HepG2 (cell line): ENCODE data around the gene MSI2. TPM values are rescaled to one million over a fixed set of nuclear protein-coding genes. Genes with fewer than 3 reads are reported as not detected.

Experiments used
- CREB1 ChIP-seq, 2 experiments: fragments of 450-650 bp in 1 of 2; IDR thresholded peaks; 2 replicates each; pipeline ENCODE4 v1.6.1; 2016 to 2017; ENCODE audit warnings: control low read depth in 1 of 2, mild to moderate bottlenecking in 1 of 2, missing compliant biosample characterization in 1 of 2, missing genetic modification characterization in 1 of 2
- DNMT1 ChIP-seq: sonication (generic); formaldehyde crosslinking; IDR thresholded peaks from 2 replicates; pipeline ENCODE4 v1.5.1; 2020; ENCODE audit warnings: mild to moderate bottlenecking, missing genetic modification reagents
- HDAC1 ChIP-seq: sonication (generic); formaldehyde crosslinking; IDR thresholded peaks from 2 replicates; pipeline ENCODE4 v1.5.1; 2020; ENCODE audit warnings: mild to moderate bottlenecking, missing genetic modification reagents
- NR2C2 ChIP-seq: sonication (generic); formaldehyde crosslinking; IDR thresholded peaks from 2 replicates; pipeline ENCODE4 v1.4.0; 2020; ENCODE audit warnings: missing genetic modification reagents, mild to moderate bottlenecking, moderate library complexity, borderline replicate concordance
- PPARG ChIP-seq: conservative IDR thresholded peaks from 2 replicates; pipeline ENCODE4 v1.6.1; 2016; ENCODE audit warnings: missing biosample characterization, missing genetic modification reagents
- RORA ChIP-seq: sonication (generic); formaldehyde crosslinking; IDR thresholded peaks from 2 replicates; pipeline ENCODE4 v1.5.0; 2020; ENCODE audit warnings: mild to moderate bottlenecking, missing genetic modification reagents, moderate library complexity
- SAP130 ChIP-seq: IDR thresholded peaks from 2 replicates; pipeline ENCODE4 v1.6.1; 2016; ENCODE audit warnings: low read depth
- STAG1 ChIP-seq: sonication (generic); formaldehyde crosslinking; IDR thresholded peaks from 2 replicates; pipeline ENCODE4 v1.4.0; 2020; ENCODE audit warnings: missing genetic modification reagents
- STAT6 ChIP-seq: sonication (generic); formaldehyde crosslinking; IDR thresholded peaks from 2 replicates; pipeline ENCODE4 v1.4.0; 2020; ENCODE audit warnings: missing genetic modification reagents, mild to moderate bottlenecking, borderline replicate concordance
- TAF15 ChIP-seq: fragments of 200-400 bp; formaldehyde crosslinking; IDR thresholded peaks from one replicate; pipeline ENCODE4 v1.6.1; 2018; ENCODE audit warnings: mild to moderate bottlenecking, low read depth, low read length; ENCODE audit not compliant: poor library complexity, severe bottlenecking
- THAP11 ChIP-seq: IDR thresholded peaks from 2 replicates; pipeline ENCODE4 v1.6.1; 2016; ENCODE audit warnings: missing biosample characterization, missing genetic modification reagents
- TRIM24 ChIP-seq: sonication (generic); formaldehyde crosslinking; IDR thresholded peaks from 2 replicates; pipeline ENCODE4 v1.8.0; 2022; ENCODE audit warnings: mild to moderate bottlenecking, missing genetic modification reagents
- USF2 ChIP-seq, 2 experiments: sonication (generic) in 1 of 2; formaldehyde crosslinking in 1 of 2; IDR thresholded peaks; 2 replicates each; pipeline versions ENCODE4 v1.5.1 to v1.6.1; 2011 to 2020; ENCODE audit warnings: borderline replicate concordance in 1 of 2, low read depth in 1 of 2, low read length in 1 of 2, mild to moderate bottlenecking in 1 of 2, missing genetic modification reagents in 1 of 2, moderate library complexity in 1 of 2
- ZNF407 ChIP-seq: sonication (generic); formaldehyde crosslinking; IDR thresholded peaks from one replicate; pipeline ENCODE4 v1.5.1; 2020; ENCODE audit warnings: mild to moderate bottlenecking, missing genetic modification reagents; ENCODE audit errors: not compliant biosample characterization
- polyA plus RNA-seq, 8 experiments: library from polyadenylated mRNA; depleted of rRNA in 3 of 8; stranded (reverse) in 7 of 8; unstranded in 1 of 8; fragments of >200 nt; fragmentation: Illumina TruSeq in 4 of 8; extraction: Trizol in 4 of 8; gene quantifications; 2 replicates each; pipeline versions ENCODE4 v1.2.1 to v1.2.3, GENCODE V29; 2011 to 2016; ENCODE audit warnings: low read depth in 4 of 8, missing spikeins in 1 of 8, mixed read lengths in 1 of 8; ENCODE audit not compliant: insufficient read depth in 1 of 8
- total RNA-seq, 5 experiments: library from RNA; depleted of rRNA; stranded (reverse); fragments of >200 nt; fragmentation: Illumina TruSeq; extraction: Trizol; gene quantifications; 2 replicates each; pipeline ENCODE4 v1.2.3, GENCODE V29; 2016; ENCODE audit warnings: low read depth in 1 of 5

Gene MSI2
- total and polyA plus RNA-seq, 2 of the 13 experiments (the other 11 are each of a cell fraction or from before 2014, with no cell fraction given): 77.5 to 78.4 TPM

GRCh38 chr17:57697891-57698711 is 441.8 kb downstream of the MSI2 start (continued):
- 0 out of 2 replicates have a peak, but pooled peaks have one; percentile 39 for TF ChIP-seq DNMT1
- TF ChIP-seq STAT6 (CRISPR knock-in tag): no peak
- TF ChIP-seq ZNF407 (CRISPR knock-in tag): no peak
- no peak for TF ChIP-seq TRIM24 (CRISPR knock-in tag)
- TF ChIP-seq TAF15: no peak
- TF ChIP-seq HDAC1: no peak
- TF ChIP-seq SAP130 (CRISPR knock-in tag): peak; percentile 62
- no peak for TF ChIP-seq RORA (CRISPR knock-in tag)
- TF ChIP-seq PPARG (CRISPR knock-in tag): peak; percentile 56; the same call in 1 of the 2 replicates
- TF ChIP-seq THAP11 (CRISPR knock-in tag): 0 out of 2 replicates have a peak, but pooled peaks have one; percentile 48
- TF ChIP-seq NR2C2: peak; percentile 53; the same call in 1 of the 2 replicates
- TF ChIP-seq USF2 (IDR thresholded peaks at IDR 0.05; ENCODE audit: low read depth, low read length): no peak
- no peak for TF ChIP-seq USF2 (CRISPR knock-in tag; IDR thresholded peaks at IDR 0.05; ENCODE audit: borderline replicate concordance)
- no peak for TF ChIP-seq STAG1
- TF ChIP-seq CREB1 (IDR thresholded peaks at IDR 0.05): no peak
- TF ChIP-seq CREB1 (CRISPR knock-in tag; IDR thresholded peaks at IDR 0.05): no peak; the same call in 1 of the 2 replicates
